ENCODE measurements around the gene MAGI2.
"Not testable (repeated sequence)": the region's sequence is repeated elsewhere in the genome, so short reads cannot be mapped to it uniquely, and the experiment has no call there.

Gene MAGI2

GRCh38 chr7:78254726-78255055 is 1198.8 kb downstream of the MAGI2 start:
- TF ChIP-seq, protein P1, sequence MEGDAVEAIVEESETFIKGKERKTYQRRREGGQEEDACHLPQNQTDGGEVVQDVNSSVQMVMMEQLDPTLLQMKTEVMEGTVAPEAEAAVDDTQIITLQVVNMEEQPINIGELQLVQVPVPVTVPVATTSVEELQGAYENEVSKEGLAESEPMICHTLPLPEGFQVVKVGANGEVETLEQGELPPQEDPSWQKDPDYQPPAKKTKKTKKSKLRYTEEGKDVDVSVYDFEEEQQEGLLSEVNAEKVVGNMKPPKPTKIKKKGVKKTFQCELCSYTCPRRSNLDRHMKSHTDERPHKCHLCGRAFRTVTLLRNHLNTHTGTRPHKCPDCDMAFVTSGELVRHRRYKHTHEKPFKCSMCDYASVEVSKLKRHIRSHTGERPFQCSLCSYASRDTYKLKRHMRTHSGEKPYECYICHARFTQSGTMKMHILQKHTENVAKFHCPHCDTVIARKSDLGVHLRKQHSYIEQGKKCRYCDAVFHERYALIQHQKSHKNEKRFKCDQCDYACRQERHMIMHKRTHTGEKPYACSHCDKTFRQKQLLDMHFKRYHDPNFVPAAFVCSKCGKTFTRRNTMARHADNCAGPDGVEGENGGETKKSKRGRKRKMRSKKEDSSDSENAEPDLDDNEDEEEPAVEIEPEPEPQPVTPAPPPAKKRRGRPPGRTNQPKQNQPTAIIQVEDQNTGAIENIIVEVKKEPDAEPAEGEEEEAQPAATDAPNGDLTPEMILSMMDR (IDR thresholded peaks at IDR 0.05; ENCODE audit: poor library complexity, severe bottlenecking): no peak
- Histone ChIP-seq H3K9me3 (ENCODE audit: severe bottlenecking) (no peaks in the 10 kb centered on the region), H3K27ac (ENCODE audit: poor library complexity, severe bottlenecking) (no peak overlapping the region), H3K4me3 (ENCODE audit: severe bottlenecking) (no peak overlapping the region), H3K36me3 (ENCODE audit: low read depth) (no peaks in the 10 kb centered on the region), H3K27me3 (ENCODE audit: insufficient read depth, poor library complexity, severe bottlenecking) (no peaks in the 10 kb centered on the region), H3K4me1 (ENCODE audit: insufficient read depth, poor library complexity, severe bottlenecking) (no peaks in the 10 kb centered on the region)
- no peak for ATAC-seq (ENCODE audit: low read depth)
- no peak for DNase-seq (ENCODE audit: low spot score)

DNA sequence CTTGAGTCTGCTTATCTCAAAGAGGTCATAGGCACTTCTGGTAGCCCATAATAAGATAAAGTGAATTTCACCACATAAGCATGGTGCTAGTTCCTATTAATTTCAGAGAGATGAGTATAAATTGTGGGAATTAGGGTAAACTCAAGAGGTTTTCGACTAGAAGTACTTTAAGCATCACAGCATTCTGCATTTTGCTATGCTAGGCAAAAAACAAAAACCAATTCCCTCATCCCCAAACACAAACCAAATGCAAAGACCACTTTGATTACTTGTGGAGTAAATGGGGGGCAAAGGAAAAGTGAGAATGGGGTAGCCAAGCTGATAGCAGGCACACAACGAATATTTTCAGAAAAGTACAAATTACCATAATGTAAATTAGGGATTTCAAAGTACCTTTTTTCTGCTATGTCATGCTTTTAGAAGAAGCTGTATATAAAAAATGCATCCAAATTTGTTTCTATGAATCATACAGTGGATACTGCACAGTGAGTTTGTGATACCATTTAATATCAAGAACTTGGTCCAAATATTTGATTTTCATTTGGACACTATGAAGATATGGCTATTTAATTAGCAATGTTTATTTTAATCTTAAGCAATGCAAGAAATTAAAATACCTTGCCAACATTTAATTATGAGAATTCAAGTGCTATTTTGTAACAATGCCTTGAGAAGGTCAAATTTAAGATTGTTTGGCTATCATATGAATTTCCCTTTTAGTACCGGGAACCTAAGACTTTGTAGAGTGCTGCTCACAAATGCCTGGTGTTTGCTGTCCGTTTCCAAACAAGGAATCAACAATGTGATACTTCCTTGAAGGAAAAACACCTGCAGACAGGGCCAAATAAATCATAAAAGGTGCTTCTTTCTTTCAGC is 1199.4 kb downstream of the MAGI2 start:
- no peaks in the 10 kb centered on the region for H3K4me1 ChIP-seq (ENCODE audit: insufficient read depth, poor library complexity, severe bottlenecking)
- H3K4me3 ChIP-seq (ENCODE audit: severe bottlenecking): no peak overlapping the region
- no peaks in the 10 kb centered on the region for H3K9me3 ChIP-seq (ENCODE audit: severe bottlenecking)
- no peak for ATAC-seq (ENCODE audit: low read depth)
- no peak for DNase-seq (ENCODE audit: low spot score)
- H3K27me3 ChIP-seq (ENCODE audit: insufficient read depth, poor library complexity, severe bottlenecking): no peaks in the 10 kb centered on the region
- TF ChIP-seq, protein P1 (IDR thresholded peaks at IDR 0.05; ENCODE audit: poor library complexity, severe bottlenecking): no peak
- H3K36me3 ChIP-seq (ENCODE audit: low read depth): no peaks in the 10 kb centered on the region
- no peak overlapping the region for H3K27ac ChIP-seq (ENCODE audit: poor library complexity, severe bottlenecking)

DNA sequence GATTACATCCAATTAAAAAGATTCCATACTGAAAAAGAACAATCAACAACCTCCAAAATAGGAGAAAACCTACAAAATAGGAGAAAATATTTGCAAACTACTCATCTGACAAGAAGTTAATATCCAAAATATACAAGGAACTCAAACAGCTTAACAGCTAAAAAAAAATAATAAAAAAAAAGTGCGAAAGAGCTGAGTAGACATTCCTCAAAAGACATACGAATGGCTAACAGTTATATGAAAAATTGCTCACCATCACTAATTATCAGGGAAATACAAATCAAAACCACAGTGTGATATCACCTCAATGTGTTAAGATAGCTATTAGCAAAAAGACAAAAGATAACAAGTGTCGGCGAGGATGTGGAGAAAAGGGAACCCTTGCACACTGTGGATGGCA is 1204.6 kb downstream of the MAGI2 start:
- TF ChIP-seq, protein P1 (IDR thresholded peaks at IDR 0.05; ENCODE audit: poor library complexity, severe bottlenecking): no peak
- H3K9me3 ChIP-seq (ENCODE audit: severe bottlenecking): peaks cover 3% of the 10 kb centered on the region
- H3K36me3 ChIP-seq (ENCODE audit: low read depth): no peaks in the 10 kb centered on the region
- no peak for ATAC-seq (ENCODE audit: low read depth)
- H3K27ac ChIP-seq (ENCODE audit: poor library complexity, severe bottlenecking): no peak overlapping the region
- H3K27me3 ChIP-seq (ENCODE audit: insufficient read depth, poor library complexity, severe bottlenecking): no peaks in the 10 kb centered on the region
- DNase-seq (ENCODE audit: low spot score): no peak
- no peaks in the 10 kb centered on the region for H3K4me1 ChIP-seq (ENCODE audit: insufficient read depth, poor library complexity, severe bottlenecking)
- H3K4me3 ChIP-seq (ENCODE audit: severe bottlenecking): no peak overlapping the region

- H3K36me3 ChIP-seq (ENCODE audit: low read depth): no peaks in the 10 kb centered on the region
- ATAC-seq (ENCODE audit: low read depth) (no peak), DNase-seq (ENCODE audit: low spot score) (no peak)
- TF ChIP-seq, protein P1 (IDR thresholded peaks at IDR 0.05; ENCODE audit: poor library complexity, severe bottlenecking): no peak
- H3K9me3 ChIP-seq (ENCODE audit: severe bottlenecking): peaks cover 3% of the 10 kb centered on the region
- no peak overlapping the region for H3K4me3 ChIP-seq (ENCODE audit: severe bottlenecking)
- no peak overlapping the region for H3K27ac ChIP-seq (ENCODE audit: poor library complexity, severe bottlenecking)
- H3K4me1 ChIP-seq (ENCODE audit: insufficient read depth, poor library complexity, severe bottlenecking): no peaks in the 10 kb centered on the region
- no peaks in the 10 kb centered on the region for H3K27me3 ChIP-seq (ENCODE audit: insufficient read depth, poor library complexity, severe bottlenecking)
Measured at GRCh38 chr7:78247910-78248689, 1205.4 kb downstream of the MAGI2 start.

GRCh38 chr7:78240179-78240578 is 1213.3 kb downstream of the MAGI2 start:
- H3K4me1 ChIP-seq (ENCODE audit: insufficient read depth, poor library complexity, severe bottlenecking); ATAC-seq (ENCODE audit: low read depth); H3K4me3 ChIP-seq (ENCODE audit: severe bottlenecking); H3K27me3 ChIP-seq (ENCODE audit: insufficient read depth, poor library complexity, severe bottlenecking); H3K36me3 ChIP-seq (ENCODE audit: low read depth); H3K9me3 ChIP-seq (ENCODE audit: severe bottlenecking); H3K27ac ChIP-seq (ENCODE audit: poor library complexity, severe bottlenecking); DNase-seq (ENCODE audit: low spot score): not testable (repeated sequence)
